ENCODE data around the gene MYBBP1A. TPM values are rescaled to one million over a fixed set of nuclear protein-coding genes. Genes with fewer than 3 reads are reported as not detected.

The MYBBP1A gene
- total and polyA plus RNA-seq, 9 of the 15 experiments (the other 6 are each of a cell fraction or from before 2014, with no cell fraction given) = 2.0 to 114 (median 47.2) TPM

DNA sequence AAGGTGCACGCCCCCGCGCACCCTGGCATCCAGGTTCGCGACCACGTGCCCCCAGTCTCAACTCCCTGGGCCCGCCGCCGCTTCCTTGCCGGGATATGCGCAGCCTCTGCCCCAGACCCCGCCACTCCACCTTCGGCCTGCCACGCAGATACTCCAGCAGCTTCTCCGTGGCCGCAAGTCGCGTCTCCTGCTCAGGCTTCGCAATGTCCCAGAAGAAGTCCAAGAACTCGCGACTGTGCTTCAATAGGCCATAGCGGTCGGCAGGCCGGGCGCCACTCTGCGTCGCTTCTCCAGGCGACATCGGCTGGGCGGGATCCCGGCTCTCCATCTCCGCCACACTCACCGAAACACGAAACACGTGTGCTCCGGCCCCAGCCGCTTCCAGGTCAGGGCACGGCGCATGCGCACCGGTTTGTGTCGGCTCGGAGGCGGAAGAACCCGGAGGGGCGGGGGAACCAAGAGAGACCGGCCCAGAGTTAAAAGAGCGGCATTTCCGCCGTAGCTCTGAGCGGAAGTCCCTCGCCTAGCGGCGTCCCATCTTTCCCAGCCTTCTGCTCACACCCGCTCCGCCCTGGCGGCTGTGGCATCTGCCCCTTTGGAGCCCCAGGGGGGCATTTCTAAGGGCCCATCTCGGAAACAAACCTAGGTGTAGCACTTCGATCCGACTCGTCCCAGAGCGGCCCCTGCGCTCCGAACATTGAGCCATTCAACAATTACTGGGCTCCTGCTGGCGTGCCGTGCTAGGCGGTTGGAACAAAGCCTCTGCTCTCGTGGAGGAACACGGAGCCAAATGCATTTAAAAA lies at the start of gene MYBBP1A (continued):
- TF ChIP-seq ELF1 (tag; IDR thresholded peaks at IDR 0.05) = peak; percentile 86
- no peak for TF ChIP-seq MAFG (tag; conservative IDR thresholded peaks at IDR 0.05)
- TF ChIP-seq ZNF232 (CRISPR knock-in tag; IDR thresholded peaks at IDR 0.05) = no peak
- no peak; the same call in 1 of the 2 replicates for TF ChIP-seq EP300 (IDR thresholded peaks at IDR 0.05; ENCODE audit: low read length)
- peak; percentile 83 for TF ChIP-seq KDM5B (IDR thresholded peaks at IDR 0.05; ENCODE audit: insufficient replicate concordance, low read depth, low read length)
- TF ChIP-seq, protein P1, sequence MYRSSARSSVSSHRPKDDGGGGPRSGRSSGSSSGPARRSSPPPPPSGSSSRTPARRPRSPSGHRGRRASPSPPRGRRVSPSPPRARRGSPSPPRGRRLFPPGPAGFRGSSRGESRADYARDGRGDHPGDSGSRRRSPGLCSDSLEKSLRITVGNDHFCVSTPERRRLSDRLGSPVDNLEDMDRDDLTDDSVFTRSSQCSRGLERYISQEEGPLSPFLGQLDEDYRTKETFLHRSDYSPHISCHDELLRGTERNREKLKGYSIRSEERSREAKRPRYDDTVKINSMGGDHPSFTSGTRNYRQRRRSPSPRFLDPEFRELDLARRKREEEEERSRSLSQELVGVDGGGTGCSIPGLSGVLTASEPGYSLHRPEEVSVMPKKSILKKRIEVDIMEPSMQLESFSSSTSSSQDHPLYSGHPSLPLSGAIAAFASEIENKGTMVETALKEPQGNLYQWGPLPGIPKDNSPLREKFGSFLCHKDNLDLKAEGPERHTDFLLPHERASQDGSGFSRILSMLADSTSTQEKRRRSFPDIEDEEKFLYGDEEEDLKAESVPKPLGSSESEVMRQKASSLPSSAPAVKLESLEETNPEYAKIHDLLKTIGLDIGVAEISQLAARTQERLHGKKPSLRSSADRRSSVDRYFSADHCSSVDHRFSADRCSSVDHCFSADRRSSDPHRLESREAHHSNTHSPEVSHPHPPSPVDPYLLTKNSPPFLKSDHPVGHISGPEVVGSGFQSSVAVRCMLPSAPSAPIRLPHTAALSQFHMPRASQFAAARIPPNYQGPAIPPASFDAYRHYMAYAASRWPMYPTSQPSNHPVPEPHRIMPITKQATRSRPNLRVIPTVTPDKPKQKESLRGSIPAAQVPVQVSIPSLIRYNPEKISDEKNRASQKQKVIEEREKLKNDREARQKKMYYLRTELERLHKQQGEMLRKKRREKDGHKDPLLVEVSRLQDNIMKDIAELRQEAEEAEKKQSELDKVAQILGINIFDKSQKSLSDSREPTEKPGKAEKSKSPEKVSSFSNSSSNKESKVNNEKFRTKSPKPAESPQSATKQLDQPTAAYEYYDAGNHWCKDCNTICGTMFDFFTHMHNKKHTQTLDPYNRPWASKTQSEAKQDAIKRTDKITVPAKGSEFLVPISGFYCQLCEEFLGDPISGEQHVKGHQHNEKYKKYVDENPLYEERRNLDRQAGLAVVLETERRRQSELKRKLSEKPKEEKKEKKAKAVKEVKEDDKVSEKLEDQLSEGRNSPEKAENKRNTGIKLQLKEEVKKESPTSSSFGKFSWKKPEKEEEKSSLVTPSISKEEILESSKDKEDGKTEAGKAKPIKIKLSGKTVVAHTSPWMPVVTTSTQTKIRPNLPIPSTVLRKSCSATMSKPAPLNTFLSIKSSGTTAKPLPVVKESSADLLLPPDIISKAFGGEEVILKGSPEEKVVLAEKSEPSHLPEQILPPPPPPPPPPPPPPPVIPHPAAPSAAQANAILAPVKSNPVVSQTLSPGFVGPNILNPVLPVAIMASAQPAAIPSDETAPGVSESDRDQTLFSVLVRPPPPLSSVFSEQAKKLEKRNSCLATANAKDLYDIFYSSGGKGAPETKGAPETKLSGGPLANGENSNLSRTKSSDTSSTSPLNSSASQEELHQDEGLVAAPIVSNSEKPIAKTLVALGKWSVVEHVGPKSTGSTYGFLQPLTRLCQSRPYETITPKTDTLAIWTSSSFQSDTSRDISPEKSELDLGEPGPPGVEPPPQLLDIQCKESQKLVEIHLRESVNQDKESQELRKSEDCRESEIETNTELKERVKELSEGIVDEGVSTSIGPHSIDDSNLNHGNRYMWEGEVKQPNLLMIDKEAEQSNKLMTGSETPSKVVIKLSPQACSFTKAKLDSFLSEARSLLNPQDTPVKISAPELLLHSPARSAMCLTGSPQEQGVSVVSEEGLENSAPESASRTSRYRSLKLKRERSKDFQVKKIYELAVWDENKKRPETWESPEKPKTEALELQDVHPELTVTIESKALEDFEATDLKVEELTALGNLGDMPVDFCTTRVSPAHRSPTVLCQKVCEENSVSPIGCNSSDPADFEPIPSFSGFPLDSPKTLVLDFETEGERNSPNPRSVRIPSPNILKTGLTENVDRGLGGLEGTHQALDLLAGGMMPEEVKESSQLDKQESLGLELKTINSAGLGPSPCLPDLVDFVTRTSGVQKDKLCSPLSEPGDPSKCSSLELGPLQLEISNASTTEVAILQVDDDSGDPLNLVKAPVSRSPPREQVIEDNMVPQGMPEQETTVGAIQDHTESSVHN (IDR thresholded peaks at IDR 0.05; ENCODE audit: borderline replicate concordance in 1 of 2, low read depth in 1 of 2) = no peak
- TF ChIP-seq HDAC1 (IDR thresholded peaks at IDR 0.05) = peak in 1 of 2 experiments; percentile 97; a peak in 3 of 4 replicates
- TF ChIP-seq, protein P2, sequence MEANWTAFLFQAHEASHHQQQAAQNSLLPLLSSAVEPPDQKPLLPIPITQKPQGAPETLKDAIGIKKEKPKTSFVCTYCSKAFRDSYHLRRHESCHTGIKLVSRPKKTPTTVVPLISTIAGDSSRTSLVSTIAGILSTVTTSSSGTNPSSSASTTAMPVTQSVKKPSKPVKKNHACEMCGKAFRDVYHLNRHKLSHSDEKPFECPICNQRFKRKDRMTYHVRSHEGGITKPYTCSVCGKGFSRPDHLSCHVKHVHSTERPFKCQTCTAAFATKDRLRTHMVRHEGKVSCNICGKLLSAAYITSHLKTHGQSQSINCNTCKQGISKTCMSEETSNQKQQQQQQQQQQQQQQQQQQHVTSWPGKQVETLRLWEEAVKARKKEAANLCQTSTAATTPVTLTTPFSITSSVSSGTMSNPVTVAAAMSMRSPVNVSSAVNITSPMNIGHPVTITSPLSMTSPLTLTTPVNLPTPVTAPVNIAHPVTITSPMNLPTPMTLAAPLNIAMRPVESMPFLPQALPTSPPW (CRISPR knock-in tag; IDR thresholded peaks at IDR 0.05) = peak; percentile 49; the same call in 1 of the 2 replicates
- TF ChIP-seq MXD1 (CRISPR knock-in tag; IDR thresholded peaks at IDR 0.05; ENCODE audit: borderline replicate concordance, poor library complexity, severe bottlenecking) = peak; percentile 87
- TF ChIP-seq, protein P3, sequence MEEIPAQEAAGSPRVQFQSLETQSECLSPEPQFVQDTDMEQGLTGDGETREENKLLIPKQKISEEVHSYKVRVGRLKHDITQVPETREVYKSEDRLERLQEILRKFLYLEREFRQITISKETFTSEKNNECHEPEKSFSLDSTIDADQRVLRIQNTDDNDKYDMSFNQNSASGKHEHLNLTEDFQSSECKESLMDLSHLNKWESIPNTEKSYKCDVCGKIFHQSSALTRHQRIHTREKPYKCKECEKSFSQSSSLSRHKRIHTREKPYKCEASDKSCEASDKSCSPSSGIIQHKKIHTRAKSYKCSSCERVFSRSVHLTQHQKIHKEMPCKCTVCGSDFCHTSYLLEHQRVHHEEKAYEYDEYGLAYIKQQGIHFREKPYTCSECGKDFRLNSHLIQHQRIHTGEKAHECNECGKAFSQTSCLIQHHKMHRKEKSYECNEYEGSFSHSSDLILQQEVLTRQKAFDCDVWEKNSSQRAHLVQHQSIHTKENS (CRISPR knock-in tag; IDR thresholded peaks at IDR 0.05) = no peak
- no peak for TF ChIP-seq DACH1 (IDR thresholded peaks at IDR 0.05; ENCODE audit: partially characterized antibody)
- no peak for TF ChIP-seq IRF1 (CRISPR knock-in tag; IDR thresholded peaks at IDR 0.05; ENCODE audit: borderline replicate concordance)
- TF ChIP-seq U2AF2 (optimal IDR thresholded peaks at IDR 0.05; ENCODE audit: low read depth, low read length) = no peak

Data from K562 (cell line).